HG02623 (cell line): ENCODE data around the gene MYRF.
A peak's percentile ranks its signal among the peaks of the same experiment; 100 is the strongest.

Source experiments
- ATAC-seq: cut with Tn5 transposase; IDR thresholded peaks from one replicate; pipeline ENCODE4 v1.9.1; 2021; ENCODE audit warnings: moderate library complexity; ENCODE audit not compliant: unreplicated experiment

Gene MYRF

GRCh38 chr11:61738776-61739175 is 13.7 kb upstream of the MYRF start:
- ATAC-seq = no peak

- ATAC-seq = no peak
These were observed 13.0 kb upstream of the MYRF start for GRCh38 chr11:61739413-61739812.

- no peak for ATAC-seq
These were observed 12.5 kb upstream of the MYRF start for GRCh38 chr11:61739966-61740365.

- ATAC-seq = no peak
These were observed 10.0 kb upstream of the MYRF start for GRCh38 chr11:61742391-61742790.

GRCh38 chr11:61743486-61744095 is 8.8 kb upstream of the MYRF start:
- no peak for ATAC-seq

GRCh38 chr11:61744181-61744580 is 8.3 kb upstream of the MYRF start:
- no peak for ATAC-seq

- no peak for ATAC-seq
These were observed 7.8 kb upstream of the MYRF start for GRCh38 chr11:61744609-61745156.

GRCh38 chr11:61745781-61746441 is 6.5 kb upstream of the MYRF start:
- ATAC-seq = no peak

GRCh38 chr11:61746442-61747191 is 5.8 kb upstream of the MYRF start:
- ATAC-seq = no peak

- peak; percentile 56 for ATAC-seq
These were observed 5.1 kb upstream of the MYRF start for GRCh38 chr11:61747192-61747966.

- ATAC-seq = peak; percentile 10
These were observed 4.5 kb upstream of the MYRF start for GRCh38 chr11:61747967-61748285.

GRCh38 chr11:61749591-61750217 is 2.7 kb upstream of the MYRF start:
- ATAC-seq = no peak

- no peak for ATAC-seq
These were observed 1.7 kb upstream of the MYRF start for GRCh38 chr11:61750631-61751273.

GRCh38 chr11:61751384-61751783 is 1.1 kb upstream of the MYRF start:
- no peak for ATAC-seq

GRCh38 chr11:61752925-61753521 is 587 bp downstream of the MYRF start:
- no peak for ATAC-seq

- no peak for ATAC-seq
These were observed 1.2 kb downstream of the MYRF start for GRCh38 chr11:61753672-61754071.

GRCh38 chr11:61754534-61755482 is 2.4 kb downstream of the MYRF start:
- no peak for ATAC-seq

- ATAC-seq = no peak
These were observed 3.7 kb downstream of the MYRF start for GRCh38 chr11:61756147-61756451.
